ENCODE measurements around the gene GGA3. TPM values are rescaled to one million over a fixed set of nuclear protein-coding genes. Genes with fewer than 3 reads are reported as not detected.

Gene GGA3
- total RNA-seq, 1 donor from 2014 or later = 17.6 TPM

DNA sequence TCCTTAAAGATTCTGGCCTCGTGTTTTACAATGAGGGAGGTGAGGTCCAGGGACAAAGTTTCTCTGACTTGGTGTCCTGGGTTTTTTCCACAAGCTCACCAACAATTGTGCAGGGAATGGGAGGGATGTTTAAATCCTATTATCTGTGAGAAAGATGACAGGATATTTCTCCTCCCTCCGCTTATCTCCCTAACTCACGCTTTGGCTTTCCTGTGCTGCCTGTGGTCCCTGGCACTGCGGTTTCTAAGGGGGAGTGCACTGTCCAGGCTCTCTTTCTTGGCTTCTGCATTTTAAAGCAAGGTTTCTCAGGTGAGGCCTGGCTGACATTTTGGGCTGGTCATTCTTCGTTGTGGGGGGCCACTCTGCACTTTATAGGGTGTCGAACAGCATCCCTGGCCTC, 16.4 kb downstream of the GGA3 start:
- no peak for DNase-seq

DNA sequence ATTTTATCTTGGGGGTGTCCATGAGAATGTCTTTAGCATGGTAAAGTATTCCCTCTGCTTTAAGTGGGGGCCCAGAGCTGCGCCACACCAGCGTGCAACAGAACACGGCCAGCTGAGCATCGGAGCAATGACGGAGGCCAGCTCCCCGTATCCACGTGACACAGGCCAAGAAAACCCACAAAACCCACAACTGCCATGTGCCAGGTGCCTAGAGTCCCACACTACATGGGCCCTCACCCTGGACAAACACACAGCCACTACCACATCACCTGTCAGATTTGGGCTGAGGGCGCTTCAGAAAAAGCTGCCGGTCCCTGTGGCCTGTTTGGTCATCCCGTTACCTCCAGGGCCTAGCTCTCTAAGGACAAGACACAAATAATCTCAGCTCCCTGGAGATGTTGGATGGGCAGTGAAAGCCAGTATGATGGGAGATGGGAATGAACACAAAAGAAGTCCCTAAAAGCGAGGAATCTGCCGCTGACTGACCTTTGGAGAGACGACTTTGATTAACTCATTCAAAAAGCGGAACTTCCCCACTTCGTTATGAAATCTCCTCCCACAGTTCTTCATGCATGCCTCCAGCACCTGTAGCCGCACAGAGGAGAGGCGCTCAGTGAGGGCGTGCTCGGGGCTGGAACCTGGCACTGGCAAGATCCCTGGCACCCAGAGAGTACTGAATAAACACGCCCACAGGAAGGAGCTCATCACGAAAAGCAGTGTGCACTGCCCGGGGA, 17.1 kb downstream of the GGA3 start:
- no peak for DNase-seq

DNA sequence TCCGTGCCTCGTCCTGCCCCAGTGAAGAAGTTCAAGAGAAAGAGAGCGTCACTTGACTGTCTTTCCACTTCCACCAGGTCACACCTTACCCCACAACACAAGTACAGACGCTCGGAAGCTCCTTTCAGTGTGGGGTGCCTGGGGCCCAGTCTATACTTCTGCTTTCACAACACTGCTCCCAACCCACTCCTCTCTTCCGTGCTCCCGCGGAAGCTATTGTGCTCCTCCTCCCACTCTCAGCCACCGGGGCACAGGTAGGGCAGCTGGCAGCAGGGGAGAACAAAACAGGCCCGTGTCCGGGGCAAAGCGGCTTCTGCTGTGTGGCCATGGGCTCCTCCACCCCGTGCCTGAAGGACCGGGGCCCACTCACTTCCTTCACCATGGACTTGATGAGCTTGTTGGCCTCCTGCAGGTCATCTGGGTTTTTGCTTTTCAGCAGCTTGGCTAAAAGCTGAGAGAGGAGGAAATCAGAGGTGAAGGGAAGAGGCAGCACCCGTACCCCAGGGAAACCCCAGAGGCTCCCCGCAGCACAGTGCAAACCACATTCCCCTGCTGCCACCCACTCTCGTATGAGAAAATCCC, 18.9 kb downstream of the GGA3 start:
- DNase-seq = no peak

DNA sequence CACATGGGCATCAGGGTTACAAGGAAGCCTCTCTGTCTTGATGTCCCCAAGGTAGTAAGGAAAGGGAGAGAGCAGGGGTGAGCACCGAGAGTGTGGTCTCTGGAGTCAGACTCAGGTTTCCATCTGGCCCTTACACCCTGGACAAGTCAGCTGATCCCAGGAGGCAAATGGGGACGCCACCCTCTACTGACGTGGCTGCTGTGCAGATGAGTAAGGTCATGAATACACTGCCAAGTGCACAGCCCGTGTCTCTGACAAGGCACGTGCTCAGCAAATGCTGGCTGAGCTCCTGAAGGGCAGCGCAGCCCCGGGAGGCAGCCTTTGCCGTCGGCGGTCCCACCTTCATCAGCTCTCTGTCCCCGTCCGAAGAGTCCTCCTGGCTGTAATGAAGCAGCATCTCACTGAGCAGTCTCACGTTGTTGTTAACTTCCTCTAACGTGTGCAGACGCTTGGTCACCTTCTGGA, 19.4 kb downstream of the GGA3 start:
- DNase-seq = no peak

DNA sequence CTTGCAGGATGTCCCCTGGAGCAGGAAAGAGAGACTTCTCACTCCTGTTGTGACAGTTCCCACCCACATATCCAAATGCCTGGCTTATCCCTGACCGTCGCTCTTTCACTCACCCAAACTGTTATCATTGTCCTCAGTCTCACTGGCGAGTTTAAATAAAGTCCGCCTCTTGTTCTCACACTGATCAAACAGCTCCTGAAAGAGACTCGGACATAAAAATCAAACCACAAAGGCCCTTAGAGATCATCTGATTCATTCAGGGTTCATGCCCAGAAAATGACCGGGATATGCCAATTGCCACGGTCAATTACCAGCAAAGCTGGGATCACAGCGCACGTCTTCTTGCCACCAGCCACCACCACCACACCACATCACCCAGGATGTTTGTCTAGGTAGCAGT, 19.9 kb downstream of the GGA3 start:
- no peak for DNase-seq

DNA sequence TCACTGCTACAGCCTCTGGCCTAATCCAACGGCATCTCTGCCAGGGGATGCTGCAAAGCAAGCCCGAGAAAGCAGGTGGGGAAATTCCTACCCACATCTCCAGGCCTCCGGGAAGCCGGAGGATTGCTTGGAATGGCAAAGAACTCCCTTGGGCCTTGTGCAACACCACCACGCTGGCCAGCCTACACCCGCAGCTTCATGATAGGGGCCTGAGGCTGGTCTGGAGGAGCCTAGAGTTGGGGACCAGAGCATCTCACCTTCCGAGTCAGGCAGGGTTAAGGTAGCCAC, 20.3 kb downstream of the GGA3 start:
- no peak for DNase-seq

DNA sequence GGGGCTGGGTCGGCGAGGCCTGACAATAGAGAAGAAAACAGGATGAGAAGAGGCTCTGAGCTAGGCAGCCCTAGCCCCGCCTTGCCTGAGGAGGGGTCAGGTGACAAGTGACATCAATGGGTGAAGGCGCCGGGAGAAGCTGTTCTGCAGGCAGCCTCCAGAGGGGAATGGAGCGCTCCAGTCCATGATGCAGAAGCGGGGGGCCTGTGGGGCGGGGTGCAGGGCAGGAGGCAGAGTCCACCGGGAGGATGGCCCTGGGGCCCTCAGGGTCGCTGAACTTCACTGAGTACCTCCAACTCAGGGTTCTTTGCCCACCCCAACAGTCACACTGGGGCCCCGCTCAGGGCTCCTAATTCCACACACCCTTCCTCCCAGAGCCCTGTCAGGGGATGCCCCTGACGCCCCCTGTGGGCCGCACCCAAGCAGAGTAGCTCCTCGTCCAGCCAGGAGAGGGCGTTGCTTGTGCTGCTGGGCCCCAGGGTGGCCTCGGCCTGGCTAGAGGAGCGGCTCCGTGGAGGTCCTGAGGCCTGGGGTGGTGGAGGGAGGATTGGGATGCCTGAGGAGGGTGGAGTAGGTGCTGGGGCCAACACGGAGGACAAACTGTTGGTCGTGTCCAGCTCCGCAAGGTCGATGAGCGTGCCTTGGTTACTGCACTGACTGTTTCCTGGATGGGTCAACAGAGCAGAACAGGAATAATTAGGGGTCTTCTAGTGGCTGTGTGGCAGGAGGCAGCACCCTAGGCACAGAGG, 20.8 kb downstream of the GGA3 start:
- DNase-seq = no peak

DNA sequence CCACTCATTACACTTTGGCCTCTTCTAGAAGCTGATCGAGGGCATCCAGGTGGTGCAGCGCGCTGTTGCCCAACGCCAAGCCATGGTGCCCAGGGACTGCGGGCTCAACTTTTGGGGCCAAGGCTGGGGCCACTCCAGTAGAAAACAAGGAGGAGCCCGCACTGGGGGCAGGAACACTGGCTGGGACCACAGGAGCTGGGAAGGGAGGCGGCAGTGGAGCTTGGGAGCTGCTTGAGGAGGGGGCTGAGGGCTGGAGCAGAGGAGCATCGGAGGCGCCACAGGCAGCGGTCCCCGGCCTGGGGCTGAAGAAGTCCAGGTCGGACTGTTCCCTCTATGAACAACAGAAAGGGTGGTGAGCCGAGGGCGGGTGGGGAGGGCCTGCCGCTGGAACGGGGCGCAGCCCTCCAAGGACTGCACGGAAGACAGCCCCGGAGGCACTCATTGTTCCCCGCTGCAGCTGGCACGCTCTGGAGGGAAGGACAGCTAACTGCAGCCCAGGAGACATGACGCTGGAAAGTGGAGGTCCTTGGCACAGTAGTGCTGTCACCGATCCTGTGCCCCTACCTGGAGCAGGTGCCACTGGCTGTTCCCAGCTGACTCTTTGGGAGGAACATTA, 21.5 kb downstream of the GGA3 start:
- no peak for DNase-seq

DNA sequence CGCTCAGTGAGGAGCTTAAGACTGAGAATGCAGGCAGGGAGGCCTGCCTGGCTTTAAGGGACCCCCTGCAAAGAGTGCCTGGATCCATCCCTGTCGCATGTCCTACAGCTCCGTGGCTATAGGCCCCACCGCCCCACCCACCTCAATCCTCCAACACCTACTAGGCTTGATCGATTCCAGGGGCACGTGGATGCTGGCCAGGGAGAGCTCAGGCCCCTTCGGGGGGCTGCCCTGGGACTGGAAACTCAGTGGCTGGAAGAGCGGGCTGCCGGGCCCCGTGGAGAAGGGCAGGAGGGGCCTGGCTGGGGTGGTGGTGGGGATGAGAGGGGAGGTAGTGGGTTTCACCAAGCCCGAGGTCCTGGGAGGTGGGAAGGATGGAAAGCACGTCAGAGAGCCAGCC, 22.2 kb downstream of the GGA3 start:
- DNase-seq = no peak

DNA sequence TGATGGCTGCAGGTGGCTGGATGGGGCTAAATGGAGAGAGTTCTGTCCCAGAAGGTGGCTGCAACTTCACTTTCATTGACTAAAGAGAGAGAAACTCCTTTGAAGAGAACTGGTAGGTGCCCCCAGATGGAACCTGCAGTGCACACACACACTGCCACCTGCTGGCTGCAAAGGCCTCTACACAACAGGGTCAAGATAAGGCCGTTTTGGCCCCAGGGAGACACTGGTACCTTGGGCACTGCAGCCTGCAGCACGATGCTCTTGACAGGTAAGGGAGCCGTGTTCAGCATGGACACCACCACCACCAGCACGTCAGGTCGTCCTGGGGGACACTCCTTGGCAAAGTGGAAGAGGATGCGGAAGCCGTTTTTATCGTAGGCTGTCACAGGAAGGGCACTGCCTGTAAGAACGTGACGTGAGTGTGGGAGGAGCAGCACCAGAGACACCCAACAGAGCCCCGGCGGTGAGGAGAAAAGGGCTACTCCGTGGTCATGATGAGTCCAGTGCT, 22.7 kb downstream of the GGA3 start:
- peak; percentile 54 for DNase-seq

DNA sequence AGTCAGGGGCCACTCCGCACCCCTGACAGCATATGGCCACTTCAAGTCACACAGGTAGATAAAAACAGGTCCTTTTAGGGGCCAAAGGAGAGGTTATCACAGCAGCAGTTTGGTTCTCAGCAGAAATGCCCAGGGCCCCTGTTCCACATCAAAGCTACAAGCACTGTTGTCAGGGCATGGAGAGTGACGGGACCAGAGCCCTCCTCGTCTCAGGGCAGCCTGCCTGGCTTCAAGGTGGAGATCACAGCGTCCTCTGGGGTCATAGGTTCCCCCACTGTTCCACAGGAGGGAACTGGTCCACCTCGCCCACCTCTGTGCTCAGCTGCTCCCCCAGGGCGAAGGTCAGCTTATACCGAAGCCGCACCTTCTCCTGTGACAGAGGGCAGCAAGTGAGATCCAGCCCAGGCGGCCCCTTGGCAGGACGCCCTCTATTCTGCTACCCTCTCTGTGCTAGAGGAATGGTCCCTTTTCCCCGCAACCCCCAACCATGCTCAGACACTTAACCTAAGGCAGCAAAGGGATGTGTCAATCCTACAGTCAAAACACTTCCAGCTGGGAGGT, 23.3 kb downstream of the GGA3 start:
- DNase-seq = no peak

DNA sequence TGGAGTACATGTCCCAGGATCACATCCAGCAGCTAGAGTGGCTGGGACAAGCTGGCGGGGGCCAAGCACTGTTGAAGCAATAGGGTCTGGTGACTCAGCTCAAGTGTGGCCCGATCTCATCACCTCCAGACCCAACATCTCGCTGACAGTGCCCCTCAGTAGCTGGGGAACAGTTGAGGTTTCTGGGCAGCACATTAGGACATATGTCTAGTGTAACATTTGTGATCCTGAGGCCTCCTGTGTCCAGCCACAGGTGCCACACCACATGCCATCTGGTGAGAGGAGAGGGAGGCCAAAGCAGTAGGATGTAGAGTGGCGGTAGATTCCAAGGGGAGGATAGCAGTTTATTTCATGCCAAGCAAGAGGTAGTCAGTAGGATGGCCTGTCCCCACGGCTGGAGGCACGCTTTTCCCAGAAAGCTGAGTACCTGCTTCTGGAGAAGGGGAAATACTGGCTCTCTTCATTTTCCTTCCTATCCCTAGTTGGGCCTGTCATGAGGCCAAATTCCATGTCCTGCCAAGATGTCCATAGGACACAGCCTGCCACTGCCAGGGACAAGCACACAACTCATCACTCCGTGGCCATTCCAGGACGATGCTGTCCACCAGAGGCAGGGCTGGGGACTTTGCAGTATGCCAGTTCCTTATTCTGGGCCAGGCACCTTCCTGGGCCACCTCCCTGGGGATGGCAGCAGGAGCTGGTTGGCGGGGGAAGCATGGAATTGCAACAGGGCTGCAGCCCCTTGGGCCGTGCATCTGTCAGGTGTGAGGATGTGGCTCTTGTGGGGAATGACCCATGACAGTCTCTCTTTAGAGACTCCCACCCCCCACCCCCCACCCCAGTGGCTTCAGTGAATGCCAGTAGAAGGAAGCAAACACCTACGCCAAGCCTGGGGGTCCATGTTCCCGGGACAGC, 24.0 kb downstream of the GGA3 start:
- no peak for DNase-seq

DNA sequence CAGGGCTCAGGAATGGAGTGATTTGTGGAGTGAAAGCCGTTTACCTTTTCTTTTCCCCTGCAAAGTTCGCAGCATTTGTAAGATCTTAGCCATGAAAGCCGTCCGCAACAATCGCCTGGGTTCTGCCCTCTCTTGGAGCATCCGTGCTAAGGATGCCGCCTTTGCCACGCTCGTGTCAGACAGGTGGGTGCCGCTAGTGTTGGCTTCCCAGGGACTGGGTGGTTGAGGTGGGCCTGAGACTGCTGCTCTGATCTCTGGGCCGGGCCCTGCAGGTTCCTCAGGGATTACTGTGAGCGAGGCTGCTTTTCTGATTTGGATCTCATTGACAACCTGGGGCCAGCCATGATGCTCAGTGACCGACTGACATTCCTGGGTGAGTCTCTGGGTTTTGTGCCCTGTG, 28.6 kb downstream of the GGA3 start:
- DNase-seq = no peak

DNA sequence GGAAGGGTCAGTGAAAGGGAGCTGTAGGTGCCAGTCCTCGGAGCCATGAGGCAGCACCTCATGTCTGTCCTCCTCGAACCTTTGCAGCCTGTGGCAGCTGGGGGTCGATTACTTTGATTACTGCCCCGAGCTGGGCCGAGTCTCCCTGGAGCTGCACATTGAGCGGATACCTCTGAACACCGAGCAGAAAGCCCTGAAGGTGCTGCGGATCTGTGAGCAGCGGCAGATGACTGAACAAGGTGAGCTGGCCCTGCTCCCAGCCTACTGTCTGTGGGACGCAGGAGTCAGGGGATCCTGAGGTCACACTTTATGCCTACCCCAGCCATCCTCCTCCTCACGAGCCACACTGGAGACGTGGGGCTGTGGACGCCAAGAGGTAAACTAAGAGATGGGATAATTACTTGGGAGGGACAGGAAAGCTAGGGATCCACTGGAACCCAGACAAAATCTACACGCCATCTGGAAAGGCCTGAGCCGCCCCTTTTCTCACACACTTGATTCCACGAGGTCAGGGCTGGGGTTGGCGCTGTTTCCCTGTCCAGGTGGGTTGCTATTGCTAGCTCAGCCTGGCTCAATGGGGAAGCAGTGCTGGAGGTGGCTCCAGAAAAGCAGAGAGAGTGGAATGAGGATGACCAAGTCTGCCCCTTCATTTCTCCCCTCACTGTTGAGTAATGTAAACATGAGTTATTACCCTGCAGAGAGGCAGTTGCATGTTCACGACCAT, 29.5 kb downstream of the GGA3 start:
- DNase-seq = no peak

DNA sequence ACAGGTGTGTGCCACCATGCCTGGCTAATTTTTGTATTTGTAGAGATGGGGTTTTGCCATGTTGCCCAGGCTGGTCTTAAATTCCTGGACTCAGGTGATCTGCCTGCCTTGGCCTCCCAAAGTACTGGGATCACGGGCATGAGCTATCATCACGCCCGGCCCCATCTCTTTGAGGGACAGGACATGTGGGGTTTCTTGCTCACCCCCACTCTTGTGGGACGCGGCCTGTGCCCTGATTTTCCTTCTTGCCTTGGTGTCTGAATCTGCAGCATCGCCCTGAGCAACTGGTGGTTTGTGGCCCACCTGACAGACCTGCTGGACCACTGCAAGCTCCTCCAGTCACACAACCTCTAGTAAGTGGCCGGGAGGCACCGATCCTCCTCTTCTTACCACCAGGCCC, 30.3 kb downstream of the GGA3 start:
- no peak for DNase-seq

DNA sequence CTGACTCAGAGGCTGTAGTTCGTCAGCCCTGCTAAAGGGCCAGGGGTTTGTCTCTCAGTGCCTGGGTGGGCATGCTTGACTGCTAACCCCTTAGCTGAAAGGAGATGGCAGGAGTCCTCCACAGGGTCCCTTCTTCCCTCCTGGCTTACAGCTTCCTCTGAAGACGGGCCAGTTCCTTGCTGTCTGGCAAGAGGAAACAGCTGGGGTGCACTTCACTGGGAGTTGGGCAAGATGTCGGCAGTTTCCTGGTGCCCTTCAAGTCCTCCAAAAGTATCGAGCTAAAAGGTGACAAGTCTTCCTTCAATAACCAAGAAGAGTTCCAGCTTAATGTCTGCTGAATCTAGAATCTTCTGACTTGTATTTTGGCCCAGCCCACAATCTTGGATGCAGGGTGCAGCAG, 32.6 kb downstream of the GGA3 start:
- DNase-seq = no peak

DNA sequence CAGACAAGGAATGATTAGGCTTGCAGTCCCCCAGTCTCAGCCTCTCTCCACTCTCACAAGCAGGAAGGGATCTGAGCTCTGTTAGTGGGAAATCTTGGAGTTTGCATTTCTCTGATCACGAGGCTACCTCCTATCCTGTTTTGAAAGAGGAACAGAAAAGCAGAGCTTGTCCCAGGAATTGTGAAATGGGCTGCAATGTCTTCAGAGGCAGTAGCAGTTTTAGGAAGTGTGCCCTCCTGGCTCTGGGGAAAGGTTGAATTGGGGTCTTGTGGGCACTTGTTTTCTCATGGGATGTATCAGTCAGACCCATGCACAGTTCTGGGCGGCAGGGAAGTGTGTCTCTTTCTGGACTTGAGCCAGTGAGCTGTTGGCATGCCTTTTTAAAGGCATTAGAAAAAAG, 33.1 kb downstream of the GGA3 start:
- DNase-seq = no peak

DNA sequence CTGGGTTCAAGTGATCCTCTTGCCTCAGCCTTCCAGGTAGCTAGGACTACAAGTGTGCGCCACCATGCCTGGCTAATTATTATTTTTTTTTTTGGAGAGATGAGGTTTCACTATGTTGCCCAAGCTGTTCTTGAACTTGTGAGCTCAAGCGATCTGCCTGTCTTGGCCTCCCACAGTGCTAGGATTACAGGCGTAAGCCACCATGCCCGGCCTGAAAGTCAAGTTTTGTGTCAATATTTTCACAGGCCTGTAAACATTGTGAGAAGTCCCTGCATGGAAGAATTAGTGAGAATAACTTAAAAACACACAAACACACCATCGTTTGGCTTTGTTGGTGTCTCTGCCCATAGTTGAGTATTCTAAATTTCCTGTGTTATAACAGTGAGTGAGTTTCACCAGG, 33.7 kb downstream of the GGA3 start:
- DNase-seq = no peak

DNA sequence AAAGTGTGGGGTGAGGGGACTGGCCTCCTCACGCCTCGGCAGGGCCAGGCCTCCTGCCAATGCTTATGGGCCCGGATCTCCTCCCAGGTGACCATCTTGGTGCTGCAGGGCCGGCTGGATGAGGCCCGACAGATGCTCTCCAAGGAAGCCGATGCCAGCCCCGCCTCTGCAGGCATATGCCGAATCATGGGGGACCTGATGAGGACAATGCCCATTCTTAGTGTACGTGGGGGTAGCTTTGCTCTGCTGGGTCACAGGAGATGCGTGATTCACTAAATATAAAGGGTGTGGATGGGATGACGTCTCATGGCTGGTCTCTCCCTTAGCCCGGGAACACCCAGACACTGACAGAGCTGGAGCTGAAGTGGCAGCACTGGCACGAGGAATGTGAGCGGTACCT, 36.4 kb downstream of the GGA3 start:
- no peak for DNase-seq

DNA sequence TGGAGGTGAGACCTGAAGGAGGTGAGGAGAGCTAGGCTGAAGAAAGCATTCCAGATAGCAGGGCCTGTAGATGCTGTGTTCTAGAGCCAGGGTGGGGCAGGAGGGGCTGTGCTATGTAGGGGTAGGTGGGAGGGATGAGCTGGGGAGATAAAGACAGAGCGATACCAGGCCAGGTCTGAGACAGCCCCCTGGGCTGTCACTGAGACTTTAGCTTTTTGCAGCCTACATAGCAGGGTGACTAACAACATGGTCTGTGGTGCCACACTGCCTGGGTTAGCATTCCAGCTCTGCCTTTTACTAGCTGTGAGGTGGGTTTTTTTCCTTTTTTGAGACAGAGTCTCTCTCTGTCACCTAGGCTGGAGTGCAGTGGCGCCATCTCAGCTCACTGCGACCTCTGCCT, 41.6 kb downstream of the GGA3 start:
- no peak for DNase-seq

DNA sequence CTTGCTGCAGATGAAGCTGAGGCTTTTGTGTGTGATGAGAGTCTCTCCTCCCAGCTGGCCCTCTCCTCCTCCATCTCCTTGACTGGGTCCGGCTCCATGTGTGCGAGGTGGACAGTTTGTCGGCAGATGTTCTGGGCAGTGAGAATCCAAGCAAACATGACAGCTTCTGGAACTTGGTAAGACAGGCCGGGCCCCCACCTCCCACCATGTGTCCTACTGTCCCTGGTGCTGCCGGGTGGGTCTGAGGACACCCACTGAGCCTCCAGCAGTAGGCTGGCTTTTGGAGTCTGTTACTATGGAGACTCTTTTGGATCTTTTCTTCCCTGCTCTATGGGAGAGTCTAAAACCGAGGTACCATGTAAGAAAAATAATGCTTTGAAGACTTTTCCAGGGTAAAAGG, 43.3 kb downstream of the GGA3 start:
- DNase-seq = no peak
